HL-60 (cell line): ENCODE data around the gene BCL2A1.

Experiments used
- CTCF ChIP-seq: IDR thresholded peaks from one replicate; pipeline ENCODE4 v1.5.1; 2011; ENCODE audit warnings: low read length, control low read depth, inconsistent platforms; ENCODE audit not compliant: insufficient read depth
- REST ChIP-seq: IDR thresholded peaks from 2 replicates; pipeline ENCODE4 v1.6.1; 2012; ENCODE audit warnings: low read depth; ENCODE audit not compliant: insufficient replicate concordance

- TF ChIP-seq CTCF (no peak), REST (no peak)
Observed at GRCh38 chr15:79922512-79923078, 48.4 kb downstream of the BCL2A1 start.
